SU-DHL-6 (cell line): ENCODE data around the gene MX2.

Experiments
- H2AFZ ChIP-seq: fragments of 200-600 bp; sonication (generic); 2 replicates; pipeline ENCODE4 v1.6.1; 2014; ENCODE audit warnings: low read depth, mild to moderate bottlenecking, moderate library complexity, mixed read lengths, antibody characterized with exemption, low read length; ENCODE audit not compliant: severe bottlenecking
- H3F3A ChIP-seq: fragments of 200-600 bp; shearing (Covaris generic); 2 replicates; pipeline ENCODE4 v1.6.0; 2016; ENCODE audit warnings: antibody characterized with exemption, mild to moderate bottlenecking; ENCODE audit not compliant: insufficient read depth
- H3K27ac ChIP-seq: fragments of 200-600 bp; sonication (generic); 2 replicates; pipeline ENCODE4 v1.5.1; 2016; ENCODE audit warnings: low read depth, mild to moderate bottlenecking, low read length, moderate library complexity, mixed read lengths
- H3K27me3 ChIP-seq: fragments of 200-600 bp; sonication (generic), shearing (Covaris generic); 2 replicates; pipeline ENCODE4 v1.6.0; 2014; ENCODE audit warnings: mild to moderate bottlenecking, low read length
- H3K36me3 ChIP-seq: fragments of 200-600 bp; sonication (generic); 2 replicates; pipeline ENCODE4 v1.6.1; 2014; ENCODE audit warnings: mild to moderate bottlenecking, low read length, mixed read lengths
- H3K4me2 ChIP-seq: fragments of 300-600, 200-600 bp; shearing (Covaris generic), sonication (generic); 2 replicates; pipeline ENCODE4 v1.6.0; 2014; ENCODE audit warnings: low read length, low read depth, mild to moderate bottlenecking; ENCODE audit not compliant: poor library complexity, severe bottlenecking
- H3K4me3 ChIP-seq: fragments of 200-600 bp; sonication (generic); 2 replicates; pipeline ENCODE4 v1.5.1; 2014; ENCODE audit warnings: antibody characterized with exemption, low read length, mild to moderate bottlenecking, mixed read lengths; ENCODE audit not compliant: insufficient read depth, poor library complexity, severe bottlenecking
- H3K79me2 ChIP-seq: fragments of 200-600 bp; sonication (generic); 2 replicates; pipeline ENCODE4 v1.6.1; 2014; ENCODE audit warnings: mild to moderate bottlenecking, low read length, moderate library complexity; ENCODE audit not compliant: insufficient read depth
- H3K9ac ChIP-seq: fragments of 200-600 bp; sonication (generic); 2 replicates; pipeline ENCODE4 v1.7.0; 2014; ENCODE audit warnings: mild to moderate bottlenecking, low read length
- H3K9me2 ChIP-seq: fragments of 200-600 bp; sonication (generic); replicated peaks from 2 replicates; pipeline ENCODE4 v1.6.1; 2014; ENCODE audit warnings: low read length; ENCODE audit not compliant: insufficient read depth
- H3K9me3 ChIP-seq: fragments of 200-600 bp; sonication (generic); 2 replicates; pipeline ENCODE4 v1.6.1; 2014; ENCODE audit warnings: low read length, mixed read lengths; ENCODE audit not compliant: insufficient read depth
- H4K20me1 ChIP-seq: fragments of 200-600 bp; sonication (generic); 2 replicates; pipeline ENCODE4 v1.6.1; 2014; ENCODE audit warnings: low read depth, mild to moderate bottlenecking, antibody characterized with exemption, low read length, moderate library complexity, mixed read lengths
- EZH2phosphoT487 ChIP-seq: fragments of 200-600 bp; sonication (generic), shearing (Covaris generic); conservative IDR thresholded peaks from 2 replicates; pipeline ENCODE4 v1.6.1; 2018; ENCODE audit warnings: mild to moderate bottlenecking, antibody characterized with exemption, low read length, moderate library complexity, mixed read lengths
- TF ChIP-seq, protein P1 (sequence below): fragments of 200-600 bp; sonication (generic); IDR thresholded peaks from one replicate; pipeline ENCODE4 v1.5.1; 2017; ENCODE audit warnings: antibody characterized with exemption, mild to moderate bottlenecking, low read length, moderate library complexity; ENCODE audit not compliant: insufficient read depth, poor library complexity, severe bottlenecking

Gene MX2

DNA sequence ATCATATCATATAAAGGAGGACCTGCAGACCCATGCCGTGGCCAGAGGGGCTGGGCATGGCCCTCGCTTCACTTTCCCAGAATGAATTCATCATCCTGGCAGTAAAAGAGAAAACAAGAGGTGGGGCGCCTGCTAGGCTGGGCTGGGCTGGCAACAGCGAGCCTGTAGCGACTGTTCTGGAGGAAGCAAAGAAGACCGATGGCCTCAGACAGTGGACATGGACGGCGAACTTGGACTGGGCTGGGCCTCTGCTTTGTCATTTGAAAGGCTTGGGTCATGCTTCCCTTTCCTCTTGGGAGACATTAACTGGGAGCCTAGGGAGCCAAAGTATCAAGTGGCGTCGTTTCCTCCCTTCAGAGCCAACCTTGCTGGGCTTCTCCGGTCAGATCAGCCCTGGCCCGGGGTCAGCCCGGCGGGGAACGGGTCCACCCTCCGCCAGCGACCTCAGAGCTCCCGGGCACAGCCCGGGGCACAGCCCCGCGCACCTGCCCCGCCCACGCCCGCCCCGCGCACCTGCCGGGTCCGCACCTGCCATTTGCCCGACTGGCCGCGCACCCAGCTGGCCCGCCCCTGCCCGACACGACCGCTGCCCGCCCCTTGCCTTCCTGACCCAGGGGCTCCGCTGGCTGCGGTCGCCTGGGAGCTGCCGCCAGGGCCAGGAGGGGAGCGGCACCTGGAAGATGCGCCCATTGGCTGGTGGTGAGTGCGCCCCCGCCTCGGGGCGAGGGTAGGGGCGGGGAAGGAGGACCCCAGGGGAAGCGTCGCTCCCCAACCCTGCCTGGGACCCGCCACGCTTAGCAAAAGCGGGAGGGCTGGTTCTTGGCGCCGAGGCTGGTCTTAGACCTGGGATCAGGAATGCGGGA, 45.4 kb upstream of the MX2 start, which contains the start of gene FAM3B:
Gene FAM3B (plus strand): TSS at position 602 of the 863 bp plus-strand sequence. CDS start 79 bp downstream, at position 681.
- no peaks in the 10 kb centered on the region for H3K27me3 ChIP-seq
- no peak within 1 kb of the TSS for H3K4me3 ChIP-seq

DNA sequence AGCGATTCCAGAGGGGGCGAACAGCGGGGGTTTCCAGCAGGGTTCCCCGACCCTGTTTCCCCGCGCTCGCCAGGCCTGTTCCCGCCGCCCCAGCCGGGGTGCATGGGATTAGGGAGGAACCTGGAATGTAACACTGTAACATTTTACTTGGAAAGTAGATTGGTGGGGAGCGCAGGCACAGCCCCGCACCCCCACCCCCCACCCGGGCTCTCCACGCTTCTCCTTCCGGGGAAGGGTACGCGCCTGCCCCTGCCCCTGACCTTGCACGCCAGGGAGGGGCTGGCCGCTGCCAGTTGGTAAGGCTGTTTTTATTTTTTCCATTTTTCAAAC, 44.8 kb upstream of the MX2 start:
- H3K4me3 ChIP-seq, result no peak overlapping the region
- peaks cover 5% of the 10 kb centered on the region for H3F3A ChIP-seq
- H3K4me2 ChIP-seq, result no peak overlapping the region
- no peak overlapping the region for H3K9ac ChIP-seq
- no peak overlapping the region for H3K27ac ChIP-seq
- H3K9me3 ChIP-seq, result no peaks in the 10 kb centered on the region
- H2AFZ ChIP-seq, result no peak overlapping the region
- H3K9me2 ChIP-seq, result no peaks in the 10 kb centered on the region
- H4K20me1 ChIP-seq, result no peaks in the 10 kb centered on the region
- H3K79me2 ChIP-seq, result no peaks in the 10 kb centered on the region
- no peaks in the 10 kb centered on the region for H3K27me3 ChIP-seq
- no peaks in the 10 kb centered on the region for H3K36me3 ChIP-seq
- TF ChIP-seq, protein P1, sequence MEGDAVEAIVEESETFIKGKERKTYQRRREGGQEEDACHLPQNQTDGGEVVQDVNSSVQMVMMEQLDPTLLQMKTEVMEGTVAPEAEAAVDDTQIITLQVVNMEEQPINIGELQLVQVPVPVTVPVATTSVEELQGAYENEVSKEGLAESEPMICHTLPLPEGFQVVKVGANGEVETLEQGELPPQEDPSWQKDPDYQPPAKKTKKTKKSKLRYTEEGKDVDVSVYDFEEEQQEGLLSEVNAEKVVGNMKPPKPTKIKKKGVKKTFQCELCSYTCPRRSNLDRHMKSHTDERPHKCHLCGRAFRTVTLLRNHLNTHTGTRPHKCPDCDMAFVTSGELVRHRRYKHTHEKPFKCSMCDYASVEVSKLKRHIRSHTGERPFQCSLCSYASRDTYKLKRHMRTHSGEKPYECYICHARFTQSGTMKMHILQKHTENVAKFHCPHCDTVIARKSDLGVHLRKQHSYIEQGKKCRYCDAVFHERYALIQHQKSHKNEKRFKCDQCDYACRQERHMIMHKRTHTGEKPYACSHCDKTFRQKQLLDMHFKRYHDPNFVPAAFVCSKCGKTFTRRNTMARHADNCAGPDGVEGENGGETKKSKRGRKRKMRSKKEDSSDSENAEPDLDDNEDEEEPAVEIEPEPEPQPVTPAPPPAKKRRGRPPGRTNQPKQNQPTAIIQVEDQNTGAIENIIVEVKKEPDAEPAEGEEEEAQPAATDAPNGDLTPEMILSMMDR, result no peak
- TF ChIP-seq EZH2phosphoT487, result no peak

More for the DNA sequence above, 45.4 kb upstream of the MX2 start, which contains the start of gene FAM3B:
- Histone ChIP-seq H4K20me1 (no peaks in the 10 kb centered on the region), H2AFZ (no peak within 1 kb of the TSS), H3K9me3 (no peaks in the 10 kb centered on the region), H3K36me3 (no peaks in the 10 kb centered on the region), H3F3A (peaks cover under 1% of the 10 kb centered on the region; the same call in 1 of the 2 replicates), H3K79me2 (no peaks in the 10 kb centered on the region), H3K4me2 (no peak within 1 kb of the TSS), H3K9ac (no peak within 1 kb of the TSS), H3K9me2 (no peaks in the 10 kb centered on the region), H3K27ac (no peak within 1 kb of the TSS)
- TF ChIP-seq EZH2phosphoT487, result no peak
- TF ChIP-seq, protein P1, result no peak

DNA sequence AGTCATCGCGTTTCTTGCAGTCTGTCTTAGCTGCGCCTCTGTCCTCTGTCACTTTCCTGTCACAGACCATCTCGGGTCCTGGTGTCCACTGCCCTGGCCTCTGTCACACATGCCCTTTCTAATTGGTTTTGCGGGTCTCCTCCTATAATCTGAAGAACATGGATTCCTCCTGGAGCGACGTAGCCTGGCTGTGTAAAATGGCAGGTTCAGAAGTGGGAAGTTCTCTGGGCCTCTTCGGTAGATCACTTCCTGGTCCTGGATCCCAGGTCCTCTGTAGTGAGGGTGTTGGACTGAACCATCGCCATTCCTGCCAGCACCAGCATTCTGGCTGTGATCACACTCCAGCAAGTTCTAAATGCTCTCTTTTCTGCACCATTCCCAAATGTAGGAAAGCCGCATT, 44.4 kb upstream of the MX2 start:
- H3F3A ChIP-seq, result peaks cover 5% of the 10 kb centered on the region
- no peaks in the 10 kb centered on the region for H3K9me3 ChIP-seq
- no peak overlapping the region for H2AFZ ChIP-seq
- H3K4me3 ChIP-seq, result no peak overlapping the region
- TF ChIP-seq EZH2phosphoT487, result no peak
- TF ChIP-seq, protein P1, result no peak
- H3K9me2 ChIP-seq, result no peaks in the 10 kb centered on the region
- no peaks in the 10 kb centered on the region for H3K36me3 ChIP-seq
- H3K9ac ChIP-seq, result no peak overlapping the region
- no peak overlapping the region for H3K27ac ChIP-seq
- H4K20me1 ChIP-seq, result no peaks in the 10 kb centered on the region
- no peaks in the 10 kb centered on the region for H3K27me3 ChIP-seq
- H3K79me2 ChIP-seq, result no peaks in the 10 kb centered on the region
- H3K4me2 ChIP-seq, result no peak overlapping the region
